Panc1 (cell line): ENCODE data around the gene CNOT3. TPM values are rescaled to one million over a fixed set of nuclear protein-coding genes. Genes with fewer than 3 reads are reported as not detected.
A peak's percentile ranks its signal among the peaks of the same experiment; 100 is the strongest.
"Not testable (repeated sequence)": the region's sequence is repeated elsewhere in the genome, so short reads cannot be mapped to it uniquely, and the experiment has no call there.

Experiments
- ATAC-seq: fragments of 200-7000 bp; cut with Tn5 transposase; 2 replicates; pipeline ENCODE4 v1.9.1; 2020; ENCODE audit warnings: mild to moderate bottlenecking, moderate library complexity
- BruUV-seq: library from RNA; stranded (reverse); fragments of 400-500 nt; replicated peaks from 2 replicates; lab custom pipeline; 2021; lab: Mats Ljungman, UMichigan
- CTCF ChIA-PET: fragments of 300-600 bp; sonication (Branson Sonifier 250); formaldehyde crosslinking; loops from one replicate; lab custom pipeline; 2022; ENCODE audit warnings: antibody characterized with exemption; lab: Charles Lee
- POLR2A ChIA-PET: fragments of 300-600 bp; sonication (Branson Sonifier 250); formaldehyde crosslinking; loops from one replicate; lab custom pipeline; 2022; ENCODE audit warnings: antibody characterized with exemption; lab: Charles Lee
- DNase-seq: peaks from one replicate; pipeline ENCODE4 v3.0.0-alpha.2; 2010; ENCODE audit warnings: low read depth, low spot score
- H3K27ac ChIP-seq: 2 replicates; pipeline ENCODE4 v1.5.1; 2011; ENCODE audit warnings: mild to moderate bottlenecking, low read length, inconsistent platforms
- H3K27me3 ChIP-seq: fragments of 200-500 bp; sonication (Bioruptor generic); 2 replicates; pipeline ENCODE4 v1.6.0; 2014; ENCODE audit warnings: low read length, inconsistent platforms; ENCODE audit not compliant: control insufficient read depth, insufficient read depth
- H3K36me3 ChIP-seq: fragments of 200-500 bp; sonication (Bioruptor generic); 2 replicates; pipeline ENCODE4 v1.5.1; 2014; ENCODE audit warnings: inconsistent platforms, mild to moderate bottlenecking, low read length, moderate library complexity; ENCODE audit not compliant: control insufficient read depth, insufficient read depth
- H3K4me1 ChIP-seq: 2 replicates; pipeline ENCODE4 v1.5.1; 2011; ENCODE audit warnings: inconsistent platforms, mild to moderate bottlenecking, low read length, moderate library complexity; ENCODE audit not compliant: control insufficient read depth, insufficient read depth
- H3K4me3 ChIP-seq, 2 experiments: 2 replicates each; pipeline ENCODE4 v1.5.1; 2011 to 2012; ENCODE audit warnings: low read depth in 2 of 2, low read length in 2 of 2, mild to moderate bottlenecking in 2 of 2, inconsistent platforms in 1 of 2, moderate library complexity in 1 of 2
- H3K9me3 ChIP-seq: fragments of 200-500 bp; sonication (Bioruptor generic); 2 replicates; pipeline ENCODE4 v1.5.1; 2014; ENCODE audit warnings: low read depth, mild to moderate bottlenecking, inconsistent platforms, low read length, moderate library complexity; ENCODE audit not compliant: control insufficient read depth, insufficient read depth
- SIN3A ChIP-seq: IDR thresholded peaks from 2 replicates; pipeline ENCODE4 v1.6.1; 2012; ENCODE audit warnings: low read depth, mild to moderate bottlenecking, low read length, moderate library complexity, borderline replicate concordance; ENCODE audit not compliant: insufficient read depth
- TCF7L2 ChIP-seq: IDR thresholded peaks from 2 replicates; pipeline ENCODE4 v1.6.1; 2011; ENCODE audit warnings: mild to moderate bottlenecking, low read depth, low read length, inconsistent platforms
- in situ Hi-C: cut with HindIII; loops from 2 replicates; pipeline ENCODE4 v1.10.0; 2016; ENCODE audit warnings: low sequenced_read_pairs, low pct_unique_long_range_greater_than_20kb
- intact Hi-C: fragments of 100-400 bp; cut with micrococcal nuclease; formaldehyde crosslinking; loops from one replicate; pipeline ENCODE4 v1.10.0; 2022; ENCODE audit not compliant: unreplicated experiment
- total RNA-seq: library from RNA; stranded (reverse); gene quantifications from one replicate; pipeline ENCODE4 v1.2.1, GENCODE V29; 2021; ENCODE audit not compliant: unreplicated experiment
- TF ChIP-seq, protein P1 (sequence below), 2 experiments: IDR thresholded peaks; 2 replicates each; pipeline ENCODE4 v1.6.1; 2011 to 2012; ENCODE audit warnings: low read depth in 2 of 2, control low read depth in 1 of 2, low read length in 1 of 2, mild to moderate bottlenecking in 1 of 2, moderate library complexity in 1 of 2; ENCODE audit not compliant: insufficient read depth in 1 of 2
- TF ChIP-seq, protein P2 (sequence below): fragments of 450-650 bp; IDR thresholded peaks from 2 replicates; pipeline ENCODE4 v1.5.1; 2017; ENCODE audit warnings: mild to moderate bottlenecking

CNOT3 gene
- total RNA-seq, 1 experiment from 2014 or later = 111 TPM

DNA sequence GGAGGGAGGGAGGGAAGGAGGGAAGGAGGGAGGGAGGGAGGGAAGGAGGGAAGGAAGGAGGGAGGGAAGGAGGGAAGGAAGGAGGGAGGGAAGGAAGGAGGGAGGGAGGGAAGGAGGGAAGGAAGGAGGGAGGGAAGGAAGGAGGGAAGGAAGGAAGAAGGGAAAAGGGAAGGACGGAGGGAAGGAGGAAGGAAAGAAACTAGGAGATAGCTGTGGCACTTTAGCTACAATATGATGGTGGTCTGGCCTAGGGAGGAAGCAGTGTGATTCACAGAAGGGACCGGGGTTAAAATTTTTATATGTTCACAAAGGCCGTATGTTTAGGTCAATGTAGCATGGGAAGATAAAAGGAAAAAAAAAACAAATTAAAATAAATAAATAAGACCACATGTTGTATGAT is 44.3 kb downstream of the CNOT3 start:
- H3K27ac ChIP-seq, in situ Hi-C loops, H3K4me3 ChIP-seq, H3K4me1 ChIP-seq, H3K36me3 ChIP-seq, DNase-seq, H3K27me3 ChIP-seq, CTCF ChIA-PET, ATAC-seq, intact Hi-C loops, BruUV-seq, H3K9me3 ChIP-seq: not testable (repeated sequence)
- POLR2A ChIA-PET = interaction anchor here (0.7 kb wide), 1 partner anchor 12 kb away, joined by 6 read pairs; no protein-coding TSS in a partner anchor

DNA sequence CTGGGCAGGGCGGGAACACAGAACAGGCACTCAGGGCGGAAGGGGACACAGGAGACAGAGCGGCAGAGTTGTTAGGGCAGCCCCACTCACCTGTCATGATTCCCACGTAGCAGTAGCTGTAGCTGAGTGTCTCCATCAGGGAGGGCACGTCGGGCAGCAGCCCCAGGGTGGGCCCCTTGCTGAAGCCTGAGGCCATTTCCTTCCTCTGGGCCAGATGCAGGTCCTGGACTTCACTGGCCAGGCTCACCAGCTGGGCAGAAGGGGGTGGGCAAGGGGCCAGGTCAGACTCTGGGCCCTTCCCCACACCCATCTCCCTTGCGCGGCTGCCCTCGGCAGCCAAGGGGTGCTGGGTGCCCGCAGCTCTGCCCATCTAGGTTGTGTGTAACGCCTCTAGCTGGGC is 45.9 kb downstream of the CNOT3 start:
- TF ChIP-seq, protein P1, sequence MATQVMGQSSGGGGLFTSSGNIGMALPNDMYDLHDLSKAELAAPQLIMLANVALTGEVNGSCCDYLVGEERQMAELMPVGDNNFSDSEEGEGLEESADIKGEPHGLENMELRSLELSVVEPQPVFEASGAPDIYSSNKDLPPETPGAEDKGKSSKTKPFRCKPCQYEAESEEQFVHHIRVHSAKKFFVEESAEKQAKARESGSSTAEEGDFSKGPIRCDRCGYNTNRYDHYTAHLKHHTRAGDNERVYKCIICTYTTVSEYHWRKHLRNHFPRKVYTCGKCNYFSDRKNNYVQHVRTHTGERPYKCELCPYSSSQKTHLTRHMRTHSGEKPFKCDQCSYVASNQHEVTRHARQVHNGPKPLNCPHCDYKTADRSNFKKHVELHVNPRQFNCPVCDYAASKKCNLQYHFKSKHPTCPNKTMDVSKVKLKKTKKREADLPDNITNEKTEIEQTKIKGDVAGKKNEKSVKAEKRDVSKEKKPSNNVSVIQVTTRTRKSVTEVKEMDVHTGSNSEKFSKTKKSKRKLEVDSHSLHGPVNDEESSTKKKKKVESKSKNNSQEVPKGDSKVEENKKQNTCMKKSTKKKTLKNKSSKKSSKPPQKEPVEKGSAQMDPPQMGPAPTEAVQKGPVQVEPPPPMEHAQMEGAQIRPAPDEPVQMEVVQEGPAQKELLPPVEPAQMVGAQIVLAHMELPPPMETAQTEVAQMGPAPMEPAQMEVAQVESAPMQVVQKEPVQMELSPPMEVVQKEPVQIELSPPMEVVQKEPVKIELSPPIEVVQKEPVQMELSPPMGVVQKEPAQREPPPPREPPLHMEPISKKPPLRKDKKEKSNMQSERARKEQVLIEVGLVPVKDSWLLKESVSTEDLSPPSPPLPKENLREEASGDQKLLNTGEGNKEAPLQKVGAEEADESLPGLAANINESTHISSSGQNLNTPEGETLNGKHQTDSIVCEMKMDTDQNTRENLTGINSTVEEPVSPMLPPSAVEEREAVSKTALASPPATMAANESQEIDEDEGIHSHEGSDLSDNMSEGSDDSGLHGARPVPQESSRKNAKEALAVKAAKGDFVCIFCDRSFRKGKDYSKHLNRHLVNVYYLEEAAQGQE (IDR thresholded peaks at IDR 0.05; ENCODE audit: insufficient read depth in 1 of 2, low read depth in 2 of 2, low read length in 1 of 2) = no peak
- Histone ChIP-seq H3K4me1 (peaks cover 6% of the 10 kb centered on the region; the same call in 1 of the 2 replicates), H3K27ac (no peak overlapping the region), H3K36me3 (no peaks in the 10 kb centered on the region; the same call in 1 of the 2 replicates), H3K27me3 (no peaks in the 10 kb centered on the region), H3K4me3 (no peak overlapping the region), H3K9me3 (no peaks in the 10 kb centered on the region)
- DNase-seq (no peak), ATAC-seq (no peak)
- CTCF ChIA-PET = no interaction called here
- BruUV-seq = no TSS peak
- intact Hi-C loops = no loop called here
- in situ Hi-C loops = no loop called here
- POLR2A ChIA-PET = no interaction called here

DNA sequence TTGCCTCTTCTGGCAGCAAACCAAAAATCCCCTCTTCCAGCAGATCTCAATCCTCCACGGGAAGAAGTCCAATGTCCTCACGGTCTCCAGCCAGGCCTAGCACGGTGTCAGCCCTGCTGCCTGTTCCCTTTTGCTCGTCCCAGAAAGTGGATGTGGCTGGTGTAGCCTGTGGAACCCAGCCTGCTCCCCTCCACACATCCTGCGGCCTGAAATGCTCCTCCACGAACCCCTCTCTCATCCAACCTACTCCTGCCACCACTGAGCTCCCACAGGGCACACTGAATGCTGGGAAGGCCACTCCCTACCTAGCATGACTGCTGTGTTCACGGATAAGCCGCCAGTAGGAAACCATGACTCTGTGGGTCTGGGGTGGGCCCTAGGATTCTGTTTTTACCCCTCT is 48.8 kb downstream of the CNOT3 start:
- TF ChIP-seq, protein P1 (IDR thresholded peaks at IDR 0.05; ENCODE audit: insufficient read depth in 1 of 2, low read depth in 2 of 2, low read length in 1 of 2) = no peak
- TF ChIP-seq TCF7L2 (no peak), SIN3A (no peak)
- TF ChIP-seq, protein P2, sequence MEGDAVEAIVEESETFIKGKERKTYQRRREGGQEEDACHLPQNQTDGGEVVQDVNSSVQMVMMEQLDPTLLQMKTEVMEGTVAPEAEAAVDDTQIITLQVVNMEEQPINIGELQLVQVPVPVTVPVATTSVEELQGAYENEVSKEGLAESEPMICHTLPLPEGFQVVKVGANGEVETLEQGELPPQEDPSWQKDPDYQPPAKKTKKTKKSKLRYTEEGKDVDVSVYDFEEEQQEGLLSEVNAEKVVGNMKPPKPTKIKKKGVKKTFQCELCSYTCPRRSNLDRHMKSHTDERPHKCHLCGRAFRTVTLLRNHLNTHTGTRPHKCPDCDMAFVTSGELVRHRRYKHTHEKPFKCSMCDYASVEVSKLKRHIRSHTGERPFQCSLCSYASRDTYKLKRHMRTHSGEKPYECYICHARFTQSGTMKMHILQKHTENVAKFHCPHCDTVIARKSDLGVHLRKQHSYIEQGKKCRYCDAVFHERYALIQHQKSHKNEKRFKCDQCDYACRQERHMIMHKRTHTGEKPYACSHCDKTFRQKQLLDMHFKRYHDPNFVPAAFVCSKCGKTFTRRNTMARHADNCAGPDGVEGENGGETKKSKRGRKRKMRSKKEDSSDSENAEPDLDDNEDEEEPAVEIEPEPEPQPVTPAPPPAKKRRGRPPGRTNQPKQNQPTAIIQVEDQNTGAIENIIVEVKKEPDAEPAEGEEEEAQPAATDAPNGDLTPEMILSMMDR = no peak
- in situ Hi-C loops = no loop called here
- CTCF ChIA-PET = no interaction called here

More for the DNA sequence above, 48.8 kb downstream of the CNOT3 start:
- POLR2A ChIA-PET = interaction anchor here (1.2 kb wide), 1 partner anchor 17 kb away, joined by 3 read pairs; no protein-coding TSS in a partner anchor
- Histone ChIP-seq H3K9me3 (no peaks in the 10 kb centered on the region), H3K4me3 (no peak overlapping the region), H3K4me1 (peaks cover 8% of the 10 kb centered on the region; the same call in 1 of the 2 replicates), H3K27me3 (no peaks in the 10 kb centered on the region), H3K27ac (no peak overlapping the region), H3K36me3 (no peaks in the 10 kb centered on the region; the same call in 1 of the 2 replicates)
- intact Hi-C loops = no loop called here
- DNase-seq = no peak
- BruUV-seq = TSS peak; percentile 61
- no peak for ATAC-seq
